MM.1S (cell line): ENCODE results near the gene TENM4.

Experiments used
- DNase-seq: peaks from one replicate; pipeline ENCODE4 v3.0.0-alpha.2; 2015
- H2AFZ ChIP-seq: fragments of 300-600 bp; sonication (generic); 2 replicates; pipeline ENCODE4 v1.6.0; 2016; ENCODE audit warnings: antibody characterized with exemption, low read length
- H3F3A ChIP-seq: fragments of 300-600 bp; sonication (generic); 2 replicates; pipeline ENCODE4 v1.6.1; 2016; ENCODE audit warnings: mild to moderate bottlenecking, antibody characterized with exemption, low read length, moderate library complexity, mixed read lengths; ENCODE audit not compliant: insufficient read depth
- H3K27ac ChIP-seq: fragments of 300-600 bp; sonication (generic); 2 replicates; pipeline ENCODE4 v1.5.1; 2016; ENCODE audit warnings: mild to moderate bottlenecking, low read length
- H3K27me3 ChIP-seq: fragments of 300-600 bp; sonication (generic); replicated peaks from 2 replicates; pipeline ENCODE4 v1.6.0; 2016; ENCODE audit warnings: low read length; ENCODE audit not compliant: insufficient read depth
- H3K36me3 ChIP-seq: fragments of 300-600 bp; sonication (generic); replicated peaks from 2 replicates; pipeline ENCODE4 v1.6.1; 2016; ENCODE audit warnings: mild to moderate bottlenecking, low read length, mixed read lengths; ENCODE audit not compliant: insufficient read depth
- H3K4me1 ChIP-seq: fragments of 300-600 bp; sonication (generic); 2 replicates; pipeline ENCODE4 v1.6.1; 2016; ENCODE audit warnings: low read length, mixed read lengths
- H3K4me2 ChIP-seq: fragments of 300-600 bp; sonication (generic); 2 replicates; pipeline ENCODE4 v1.6.0; 2016; ENCODE audit warnings: low read depth, low read length
- H3K4me3 ChIP-seq: fragments of 300-600 bp; sonication (generic); 2 replicates; pipeline ENCODE4 v1.5.1; 2016; ENCODE audit warnings: low read length, mixed read lengths
- H3K79me2 ChIP-seq: fragments of 300-600 bp; sonication (generic); 2 replicates; pipeline ENCODE4 v1.6.1; 2016; ENCODE audit warnings: mixed run types, low read length, mixed read lengths
- H3K9ac ChIP-seq: fragments of 300-600 bp; sonication (generic); 2 replicates; pipeline ENCODE4 v1.6.1; 2016; ENCODE audit warnings: low read length, mixed read lengths
- H3K9me2 ChIP-seq: fragments of 300-600 bp; sonication (generic); replicated peaks from 2 replicates; pipeline ENCODE4 v1.6.1; 2016; ENCODE audit warnings: mild to moderate bottlenecking, low read length, mixed read lengths; ENCODE audit not compliant: insufficient read depth
- H3K9me3 ChIP-seq: fragments of 300-600 bp; sonication (generic); replicated peaks from 2 replicates; pipeline ENCODE4 v1.6.1; 2016; ENCODE audit warnings: mild to moderate bottlenecking, low read length, mixed read lengths; ENCODE audit not compliant: insufficient read depth
- H4K20me1 ChIP-seq: fragments of 300-600 bp; sonication (generic); 2 replicates; pipeline ENCODE4 v1.6.1; 2016; ENCODE audit warnings: mild to moderate bottlenecking, low read length, moderate library complexity, mixed read lengths; ENCODE audit not compliant: insufficient read depth
- EZH2 ChIP-seq: fragments of 300-600 bp; sonication (generic); optimal IDR thresholded peaks from 2 replicates; pipeline ENCODE3; 2017; ENCODE audit warnings: low read depth, mild to moderate bottlenecking, antibody characterized with exemption, low read length, mixed read lengths
- EZH2phosphoT487 ChIP-seq: fragments of 300-600 bp; sonication (generic); IDR thresholded peaks from 2 replicates; pipeline ENCODE4 v1.6.1; 2018; ENCODE audit warnings: antibody characterized with exemption, low read length
- TF ChIP-seq, protein P1 (sequence below): fragments of 300-600 bp; sonication (generic); IDR thresholded peaks from 2 replicates; pipeline ENCODE4 v1.5.1; 2016; ENCODE audit warnings: antibody characterized with exemption, low read length, mixed read lengths

TENM4 gene

DNA sequence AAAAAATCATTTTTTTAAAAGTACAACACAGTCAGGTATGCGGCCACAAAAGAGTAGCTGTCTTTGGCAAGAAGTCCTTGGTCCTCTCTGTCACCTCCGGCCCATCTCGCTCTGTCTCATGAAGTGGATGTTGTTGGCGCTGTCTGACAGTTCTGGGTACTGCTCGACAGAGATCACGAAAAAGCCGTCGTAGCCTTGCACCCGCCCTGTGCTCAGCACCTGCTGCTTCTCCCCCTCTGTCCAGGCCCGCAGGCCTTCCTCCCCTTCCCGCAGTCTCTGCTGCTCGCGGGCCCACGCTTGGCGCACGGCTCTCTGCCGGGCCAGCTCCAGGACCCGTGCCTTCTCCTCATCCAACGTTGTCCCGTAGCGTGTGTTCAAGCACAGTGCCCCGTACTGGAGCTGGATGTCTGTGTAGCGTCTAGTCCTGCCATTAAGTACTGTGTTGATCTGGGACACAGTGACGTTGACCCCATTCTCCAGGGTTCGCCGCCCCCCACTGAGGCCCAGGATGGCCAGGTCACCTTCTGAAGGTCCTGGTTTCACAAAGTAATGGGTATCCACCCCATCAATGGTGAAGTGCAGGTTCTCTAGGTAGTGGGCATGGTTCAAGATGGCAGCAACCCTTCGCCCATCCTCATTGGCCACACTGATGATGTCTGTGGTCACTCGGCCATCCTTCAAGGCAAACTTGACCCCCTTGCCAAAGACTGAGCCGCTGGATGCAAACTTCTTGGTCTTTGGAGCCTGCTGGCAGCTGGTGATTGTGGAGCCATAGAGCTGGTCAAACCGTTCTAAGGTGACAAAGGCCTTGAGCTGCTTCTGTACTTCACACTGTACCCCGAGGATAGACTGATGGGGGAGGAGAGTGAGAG lies 782.6 kb downstream of the TENM4 start:
- no peak for DNase-seq
- Histone ChIP-seq H3K27ac (no peak overlapping the region), H3K27me3 (no peaks in the 10 kb centered on the region), H3F3A (no peaks in the 10 kb centered on the region), H3K9me3 (no peaks in the 10 kb centered on the region), H3K36me3 (no peaks in the 10 kb centered on the region), H3K9ac (no peak overlapping the region), H3K9me2 (no peaks in the 10 kb centered on the region), H2AFZ (no peak overlapping the region), H3K4me3 (no peak overlapping the region), H4K20me1 (no peaks in the 10 kb centered on the region), H3K79me2 (no peaks in the 10 kb centered on the region), H3K4me1 (no peaks in the 10 kb centered on the region), H3K4me2 (no peak overlapping the region)
- TF ChIP-seq EZH2phosphoT487, result no peak
- TF ChIP-seq, protein P1, sequence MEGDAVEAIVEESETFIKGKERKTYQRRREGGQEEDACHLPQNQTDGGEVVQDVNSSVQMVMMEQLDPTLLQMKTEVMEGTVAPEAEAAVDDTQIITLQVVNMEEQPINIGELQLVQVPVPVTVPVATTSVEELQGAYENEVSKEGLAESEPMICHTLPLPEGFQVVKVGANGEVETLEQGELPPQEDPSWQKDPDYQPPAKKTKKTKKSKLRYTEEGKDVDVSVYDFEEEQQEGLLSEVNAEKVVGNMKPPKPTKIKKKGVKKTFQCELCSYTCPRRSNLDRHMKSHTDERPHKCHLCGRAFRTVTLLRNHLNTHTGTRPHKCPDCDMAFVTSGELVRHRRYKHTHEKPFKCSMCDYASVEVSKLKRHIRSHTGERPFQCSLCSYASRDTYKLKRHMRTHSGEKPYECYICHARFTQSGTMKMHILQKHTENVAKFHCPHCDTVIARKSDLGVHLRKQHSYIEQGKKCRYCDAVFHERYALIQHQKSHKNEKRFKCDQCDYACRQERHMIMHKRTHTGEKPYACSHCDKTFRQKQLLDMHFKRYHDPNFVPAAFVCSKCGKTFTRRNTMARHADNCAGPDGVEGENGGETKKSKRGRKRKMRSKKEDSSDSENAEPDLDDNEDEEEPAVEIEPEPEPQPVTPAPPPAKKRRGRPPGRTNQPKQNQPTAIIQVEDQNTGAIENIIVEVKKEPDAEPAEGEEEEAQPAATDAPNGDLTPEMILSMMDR, result no peak

DNA sequence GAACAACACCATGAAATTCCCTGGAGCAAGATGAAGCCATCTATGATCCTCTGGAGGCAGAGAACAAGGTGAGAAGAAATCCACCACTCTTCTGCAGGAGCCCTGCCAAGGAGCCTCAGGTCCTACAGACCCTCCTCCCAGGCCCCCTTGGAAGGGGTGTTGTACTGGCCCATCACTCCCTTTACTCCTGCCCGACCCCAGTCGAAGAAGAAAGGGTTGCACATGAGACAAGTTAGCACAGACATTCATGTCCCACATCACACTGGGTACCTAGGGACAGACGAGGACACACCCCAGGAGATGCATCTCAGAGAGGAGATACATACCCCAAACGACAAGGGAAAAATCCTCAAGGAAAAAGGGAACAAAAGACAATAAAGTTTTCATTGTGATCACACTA lies 783.4 kb downstream of the TENM4 start:
- Histone ChIP-seq H4K20me1 (no peaks in the 10 kb centered on the region), H3K4me1 (no peaks in the 10 kb centered on the region), H2AFZ (no peak overlapping the region), H3F3A (no peaks in the 10 kb centered on the region), H3K27me3 (no peaks in the 10 kb centered on the region), H3K9ac (no peak overlapping the region), H3K27ac (no peak overlapping the region), H3K9me3 (no peaks in the 10 kb centered on the region), H3K36me3 (no peaks in the 10 kb centered on the region), H3K9me2 (no peaks in the 10 kb centered on the region), H3K4me3 (no peak overlapping the region), H3K79me2 (no peaks in the 10 kb centered on the region), H3K4me2 (no peak overlapping the region)
- no peak for DNase-seq
- TF ChIP-seq, protein P1, result no peak
- TF ChIP-seq EZH2phosphoT487, result no peak
- TF ChIP-seq EZH2, result no peak

GRCh38 chr11:78656984-78657383 lies 783.8 kb downstream of the TENM4 start:
- H3K27ac ChIP-seq, result no peak overlapping the region
- H4K20me1 ChIP-seq, result no peaks in the 10 kb centered on the region
- H3K36me3 ChIP-seq, result no peaks in the 10 kb centered on the region
- H3F3A ChIP-seq, result no peaks in the 10 kb centered on the region
- H3K4me1 ChIP-seq, result no peaks in the 10 kb centered on the region
- no peaks in the 10 kb centered on the region for H3K79me2 ChIP-seq
- no peaks in the 10 kb centered on the region for H3K27me3 ChIP-seq
- H2AFZ ChIP-seq, result no peak overlapping the region
- H3K9ac ChIP-seq, result no peak overlapping the region
- no peak for DNase-seq
- no peak overlapping the region for H3K4me3 ChIP-seq
- TF ChIP-seq EZH2phosphoT487 (no peak), EZH2 (no peak)
- TF ChIP-seq, protein P1, result no peak
- H3K4me2 ChIP-seq, result no peak overlapping the region
- no peaks in the 10 kb centered on the region for H3K9me2 ChIP-seq
- H3K9me3 ChIP-seq, result no peaks in the 10 kb centered on the region
